Effector CD8-positive, alpha-beta T cell (primary cell): ENCODE results near the gene ZNF575.

Source experiments
- DNase-seq: peaks from one replicate; lab custom pipeline; 2025; lab: John Stamatoyannopoulos, UW

The ZNF575 gene

DNA sequence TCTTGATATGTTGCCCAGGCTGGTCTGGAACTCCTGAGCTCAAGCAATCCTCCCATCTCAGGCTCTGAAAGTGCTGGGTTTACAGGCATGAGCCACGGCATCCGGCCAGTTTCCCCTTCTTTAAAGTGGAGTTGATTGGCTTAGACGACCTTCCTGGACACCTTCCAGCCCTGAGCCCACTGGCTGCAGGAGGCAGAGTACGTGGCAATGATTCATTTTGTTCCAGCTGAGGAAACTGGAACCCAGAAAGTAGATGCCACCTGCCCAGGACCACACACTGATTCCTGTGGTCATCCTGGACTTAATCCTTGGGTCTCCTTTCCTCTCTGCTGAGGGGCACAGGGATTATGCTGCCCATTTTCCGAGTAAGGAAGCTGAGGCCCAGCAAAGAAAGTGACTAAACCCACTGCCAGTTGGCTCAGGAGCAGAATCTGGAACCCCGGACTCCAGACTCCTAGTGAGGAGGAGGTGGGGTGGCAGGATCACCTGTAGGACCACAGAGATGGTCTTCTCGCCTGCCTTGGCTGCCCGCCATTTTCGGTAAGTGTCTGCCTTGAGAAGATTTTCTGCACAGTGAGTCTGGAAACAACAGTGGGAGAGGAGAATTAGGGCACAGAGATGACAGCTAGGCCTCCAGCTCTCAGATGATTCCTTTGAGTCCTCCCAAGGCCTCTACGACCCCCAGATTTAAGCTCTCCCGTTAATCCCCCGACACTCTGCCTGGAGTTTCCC, 41.6 kb downstream of the ZNF575 start:
- no peak for DNase-seq

DNA sequence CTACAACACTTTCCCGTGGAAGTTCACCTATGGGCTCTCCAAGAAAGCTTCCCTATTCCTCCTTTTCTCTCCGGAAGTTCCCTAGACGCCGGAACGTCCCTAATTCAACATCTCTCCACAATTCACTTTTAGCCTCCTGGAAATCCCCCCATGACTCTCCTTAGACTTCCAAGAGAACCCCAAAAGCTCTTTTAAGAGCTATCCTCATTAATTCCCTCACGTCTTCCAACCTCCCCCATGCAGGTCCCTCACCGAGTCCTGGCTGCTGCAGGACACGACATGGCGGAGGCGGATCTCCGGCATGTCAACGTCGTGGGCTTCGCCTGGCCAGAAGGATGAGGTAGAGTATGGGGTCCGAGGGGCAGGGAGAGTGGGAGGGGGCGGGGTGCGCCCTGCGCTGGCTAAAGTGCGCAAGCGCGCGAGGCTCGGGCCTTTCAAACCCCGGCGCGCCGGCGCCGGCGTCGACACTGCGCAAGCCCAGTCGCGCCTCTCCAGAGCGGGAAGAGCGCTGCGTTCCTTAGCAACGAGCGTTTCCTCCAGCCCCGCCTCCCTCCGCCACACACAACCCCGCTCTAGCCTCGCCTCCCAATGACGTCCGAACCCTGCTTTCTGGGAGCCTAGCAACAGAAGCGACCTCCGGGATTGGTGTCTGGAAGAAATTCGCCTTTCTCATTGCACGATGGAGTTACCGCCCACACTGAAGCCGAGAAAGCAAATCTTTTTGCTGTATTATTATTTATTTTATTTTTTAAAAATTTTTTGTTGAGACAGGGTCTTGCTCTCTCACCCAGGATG, 42.4 kb downstream of the ZNF575 start, which contains the start of the genes PINLYP and XRCC1:
Gene PINLYP, plus strand, starts transcription at position 646 of the 795 bp plus-strand sequence. CDS start 1,391 bp downstream, outside the sequence.
Gene XRCC1, minus strand, starts transcription at position 372 of the 795 bp plus-strand sequence. Its CDS starts 69 bp downstream, at position 303.
- DNase-seq = peak; percentile 92

DNA sequence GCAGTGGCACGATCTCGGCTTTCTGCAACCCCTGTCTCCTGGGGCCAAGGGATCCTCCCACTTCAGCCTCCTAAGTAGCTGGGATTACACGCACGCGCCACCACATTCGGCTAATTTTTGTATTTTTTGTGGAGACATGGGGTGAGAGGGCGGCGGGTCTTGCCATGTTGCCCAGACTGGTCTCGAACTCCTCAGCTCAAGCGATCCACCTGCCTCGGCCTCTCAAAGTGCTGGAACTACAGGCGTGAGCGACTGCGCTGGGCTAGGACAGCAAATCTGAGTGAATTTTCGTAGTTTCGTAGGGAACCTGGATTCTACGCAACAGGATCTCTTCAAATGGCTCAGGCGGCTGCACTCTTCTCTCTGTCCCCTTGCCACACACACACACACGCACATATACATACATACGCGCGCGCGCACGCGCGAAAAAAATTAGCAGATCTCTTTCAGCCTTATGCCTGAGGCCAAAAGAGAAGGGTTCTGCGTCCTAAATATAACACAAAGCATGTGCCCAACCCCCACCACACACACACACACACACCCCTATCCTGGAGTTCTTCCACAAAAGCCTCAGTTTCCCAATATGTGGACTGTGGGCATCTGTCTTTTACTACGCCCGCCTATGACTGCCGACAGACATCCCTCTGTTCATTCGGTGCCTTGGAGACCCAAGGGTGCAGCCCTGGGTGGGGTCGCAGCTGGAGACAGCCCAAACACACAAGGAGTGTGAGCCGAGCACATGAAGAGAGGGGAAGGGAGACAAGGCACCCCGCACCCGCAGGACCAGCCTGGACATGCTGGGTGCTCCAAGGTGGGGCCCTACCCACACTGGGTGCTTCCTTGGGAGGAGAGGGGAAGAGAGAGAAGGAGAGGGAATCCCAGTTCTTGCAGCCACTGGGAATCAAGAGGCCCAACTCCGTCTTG, 43.2 kb downstream of the ZNF575 start:
- DNase-seq = no peak

DNA sequence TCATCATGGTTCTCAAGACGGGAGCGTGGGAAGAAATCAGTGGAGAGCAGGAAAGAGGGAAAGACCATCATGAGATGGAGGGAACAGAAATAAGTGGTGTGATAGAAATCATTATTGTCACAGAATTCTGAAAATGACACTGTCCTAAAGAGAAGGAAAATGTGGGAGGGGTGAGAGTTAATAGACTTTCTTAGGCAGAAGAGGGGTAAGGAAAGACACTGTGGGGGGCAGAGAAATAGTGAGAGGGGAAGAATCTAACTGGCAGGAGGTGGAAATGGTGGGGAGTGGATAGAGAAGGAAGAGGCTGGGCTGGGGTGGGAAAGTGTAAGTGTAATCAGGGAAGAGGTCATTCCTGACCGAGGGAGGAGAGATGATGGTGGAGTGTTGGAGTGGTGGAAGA, 45.8 kb downstream of the ZNF575 start:
- no peak for DNase-seq

DNA sequence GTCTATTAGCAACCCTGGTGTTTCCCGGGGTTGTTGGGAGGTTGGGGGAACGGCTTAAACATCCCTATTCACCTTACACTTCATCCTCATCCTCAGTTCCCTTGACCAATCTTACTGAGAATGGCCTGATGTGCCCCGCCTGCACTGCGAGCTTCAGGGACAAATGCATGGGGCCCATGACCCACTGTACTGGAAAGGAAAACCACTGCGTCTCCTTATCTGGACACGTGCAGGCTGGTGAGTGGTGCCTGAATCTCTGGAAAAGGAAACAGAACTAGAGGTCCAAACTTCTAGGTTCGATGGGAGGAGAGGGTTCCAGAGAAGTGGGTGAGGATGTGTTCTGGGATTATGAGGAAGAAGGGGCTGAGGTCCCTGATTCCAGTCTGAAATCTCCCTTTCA, 48.5 kb downstream of the ZNF575 start:
- DNase-seq = no peak

DNA sequence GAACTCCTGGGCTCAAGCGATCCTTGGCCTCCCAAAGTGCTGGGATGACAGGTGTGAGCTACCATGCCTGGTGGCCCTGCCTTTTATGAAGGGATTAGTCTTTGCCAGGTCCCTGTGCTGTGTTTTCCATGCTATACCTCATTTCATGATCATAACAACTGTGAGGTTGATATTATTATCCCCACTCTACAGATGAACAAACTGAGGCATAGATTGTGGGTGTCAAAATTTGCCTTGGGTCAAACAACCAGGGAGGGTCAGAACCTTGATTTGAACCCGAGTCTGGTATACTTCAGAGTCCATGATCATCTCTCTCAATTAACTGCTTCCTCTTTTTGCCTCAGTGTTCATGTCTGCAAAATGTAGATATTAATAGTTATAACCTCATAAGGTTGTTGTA, 49.5 kb downstream of the ZNF575 start:
- DNase-seq = no peak

DNA sequence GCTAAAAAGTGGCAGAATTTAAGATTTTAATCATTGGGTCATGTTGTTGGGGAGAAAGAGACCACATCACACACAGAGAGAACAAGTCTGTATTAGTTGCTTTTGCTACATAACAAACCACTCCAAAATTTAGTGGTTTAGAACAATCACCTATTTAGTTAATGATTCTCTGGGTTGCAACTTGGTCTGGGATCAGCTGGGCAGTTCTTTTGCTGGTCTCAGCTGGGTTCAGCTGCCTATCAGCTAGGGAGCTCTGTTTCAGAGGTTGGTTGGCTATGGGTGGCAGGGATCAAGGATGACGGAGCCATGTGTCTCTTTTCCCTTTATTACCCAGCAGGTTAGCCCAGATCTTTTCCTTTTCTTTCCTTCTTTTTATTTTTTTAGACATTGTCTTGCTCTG, 51.5 kb downstream of the ZNF575 start:
- DNase-seq = no peak
